ENCODE results near the gene UBAP1.

Gene UBAP1

GRCh38 chr9:34254141-34254913, 75.5 kb downstream of the UBAP1 start:
- no peak for DNase-seq (ENCODE audit: low read depth)
- no peak for TF ChIP-seq CTCF (IDR thresholded peaks at IDR 0.05; ENCODE audit: insufficient read depth, low read depth, low read length, missing control alignments)
- no peak overlapping the region for H3K4me3 ChIP-seq (ENCODE audit: low read depth, low read length)

- H3K4me3 ChIP-seq (ENCODE audit: low read depth, low read length) = no peak overlapping the region
- no peak for TF ChIP-seq CTCF (IDR thresholded peaks at IDR 0.05; ENCODE audit: insufficient read depth, low read depth, low read length, missing control alignments)
- no peak for DNase-seq (ENCODE audit: low read depth)
These were observed 76.4 kb downstream of the UBAP1 start for GRCh38 chr9:34254966-34255825.

GRCh38 chr9:34256104-34256503, 77.3 kb downstream of the UBAP1 start:
- no peak for TF ChIP-seq CTCF (IDR thresholded peaks at IDR 0.05; ENCODE audit: insufficient read depth, low read depth, low read length, missing control alignments)
- no peak overlapping the region for H3K4me3 ChIP-seq (ENCODE audit: low read depth, low read length)
- DNase-seq (ENCODE audit: low read depth) = no peak

- DNase-seq (ENCODE audit: low read depth) = no peak
- H3K4me3 ChIP-seq (ENCODE audit: low read depth, low read length) = no peak overlapping the region
- no peak for TF ChIP-seq CTCF (IDR thresholded peaks at IDR 0.05; ENCODE audit: insufficient read depth, low read depth, low read length, missing control alignments)
These were observed 78.2 kb downstream of the UBAP1 start for GRCh38 chr9:34256987-34257585.

- no peak for DNase-seq (ENCODE audit: low read depth)
- no peak overlapping the region for H3K4me3 ChIP-seq (ENCODE audit: low read depth, low read length)
- no peak for TF ChIP-seq CTCF (IDR thresholded peaks at IDR 0.05; ENCODE audit: insufficient read depth, low read depth, low read length, missing control alignments)
These were observed 80.5 kb downstream of the UBAP1 start for GRCh38 chr9:34259315-34259714.

- no peak overlapping the region for H3K4me3 ChIP-seq (ENCODE audit: low read depth, low read length)
- TF ChIP-seq CTCF (IDR thresholded peaks at IDR 0.05; ENCODE audit: insufficient read depth, low read depth, low read length, missing control alignments) = no peak
- no peak for DNase-seq (ENCODE audit: low read depth)
These were observed 84.1 kb downstream of the UBAP1 start for GRCh38 chr9:34262971-34263370.
